Activated CD4-positive, alpha-beta memory T cell treated with anti-CD3 and anti-CD28 coated beads, Interleukin-2, amount 10 ng/mL, durations not matched to agents 7 days and 5 days (primary cell): ENCODE data around the gene PRDX6. TPM values are rescaled to one million over a fixed set of nuclear protein-coding genes. Genes with fewer than 3 reads are reported as not detected.
"Not testable (repeated sequence)": the region's sequence is repeated elsewhere in the genome, so short reads cannot be mapped to it uniquely, and the experiment has no call there.

Experiments
- CTCF ChIA-PET: fragments of 350-600 bp; sonication (Branson Sonifier 250); formaldehyde crosslinking; loops from one replicate; lab custom pipeline; 2021; ENCODE audit warnings: antibody characterized with exemption, inconsistent platforms; lab: Charles Lee
- POLR2A ChIA-PET: fragments of 350-600 bp; sonication (Branson Sonifier 250); formaldehyde crosslinking; loops from one replicate; lab custom pipeline; 2021; ENCODE audit warnings: antibody characterized with exemption; lab: Charles Lee
- DNase-seq: peaks from one replicate; pipeline ENCODE4 v3.0.0-alpha.2; 2020
- H3K27ac Mint-ChIP-seq: one replicate; pipeline ENCODE4 v1.8.0; 2021; ENCODE audit warnings: mild to moderate bottlenecking, mixed read lengths
- H3K27me3 Mint-ChIP-seq: one replicate; pipeline ENCODE4 v1.8.0; 2021; ENCODE audit warnings: mixed read lengths
- H3K36me3 Mint-ChIP-seq: one replicate; pipeline ENCODE4 v1.8.0; 2021; ENCODE audit warnings: low read depth, mixed read lengths
- H3K4me1 Mint-ChIP-seq: one replicate; pipeline ENCODE4 v1.8.0; 2021; ENCODE audit warnings: mixed read lengths
- H3K4me3 Mint-ChIP-seq: one replicate; pipeline ENCODE4 v1.8.0; 2021; ENCODE audit warnings: mild to moderate bottlenecking, mixed read lengths
- H3K9me3 Mint-ChIP-seq: one replicate; pipeline ENCODE4 v1.8.0; 2021; ENCODE audit warnings: mixed read lengths
- total RNA-seq, 2 experiments: library from RNA; stranded (reverse); gene quantifications; one replicate each; pipeline ENCODE4 v1.2.3, GENCODE V29; 2021

PRDX6 gene
- total RNA-seq, 2 experiments from 2014 or later, result 105 to 109 TPM

GRCh38 chr1:173488001-173488400 is 10.9 kb downstream of the PRDX6 start:
- CTCF ChIA-PET, result no interaction called here

GRCh38 chr1:173489149-173489600 is 12.0 kb downstream of the PRDX6 start:
- H3K36me3 Mint-ChIP-seq, result peaks cover 48% of the 10 kb centered on the region
- H3K27ac Mint-ChIP-seq, result no peak overlapping the region
- ChIA-PET CTCF (no interaction called here), POLR2A (interaction anchor here (2.5 kb wide), 1 partner anchor 11 kb away, joined by 9 read pairs; no protein-coding TSS in a partner anchor)
- DNase-seq, result no peak
- H3K4me1 Mint-ChIP-seq, result no peaks in the 10 kb centered on the region
- no peaks in the 10 kb centered on the region for H3K27me3 Mint-ChIP-seq
- no peaks in the 10 kb centered on the region for H3K9me3 Mint-ChIP-seq
- no peak overlapping the region for H3K4me3 Mint-ChIP-seq

More at GRCh38 chr1:173488001-173488400, 10.9 kb downstream of the PRDX6 start:
- POLR2A ChIA-PET, result interaction anchor here (2.5 kb wide), 1 partner anchor 10 kb away, joined by 9 read pairs; no protein-coding TSS in a partner anchor
- H3K9me3 Mint-ChIP-seq, result no peaks in the 10 kb centered on the region
- peaks cover 52% of the 10 kb centered on the region for H3K36me3 Mint-ChIP-seq
- no peaks in the 10 kb centered on the region for H3K4me1 Mint-ChIP-seq
- DNase-seq, result no peak
- no peak overlapping the region for H3K4me3 Mint-ChIP-seq
- no peaks in the 10 kb centered on the region for H3K27me3 Mint-ChIP-seq
- H3K27ac Mint-ChIP-seq, result no peak overlapping the region

- ChIA-PET POLR2A (no interaction called here), CTCF (no interaction called here)
- Mint-ChIP-seq H3K27me3 (no peaks in the 10 kb centered on the region), H3K27ac (no peak overlapping the region), H3K4me3 (no peak overlapping the region), H3K4me1 (no peaks in the 10 kb centered on the region), H3K36me3 (peaks cover 40% of the 10 kb centered on the region), H3K9me3 (no peaks in the 10 kb centered on the region)
- no peak for DNase-seq
Observed at GRCh38 chr1:173489929-173490328, 12.8 kb downstream of the PRDX6 start.

GRCh38 chr1:173491508-173491907 is 14.4 kb downstream of the PRDX6 start:
- ChIA-PET POLR2A (no interaction called here), CTCF (no interaction called here)
- H3K27me3 Mint-ChIP-seq, result no peaks in the 10 kb centered on the region
- no peak overlapping the region for H3K4me3 Mint-ChIP-seq
- DNase-seq, result no peak
- no peaks in the 10 kb centered on the region for H3K9me3 Mint-ChIP-seq
- no peak overlapping the region for H3K27ac Mint-ChIP-seq
- H3K4me1 Mint-ChIP-seq, result no peaks in the 10 kb centered on the region
- H3K36me3 Mint-ChIP-seq, result peaks cover 26% of the 10 kb centered on the region

- peaks cover 12% of the 10 kb centered on the region for H3K36me3 Mint-ChIP-seq
- H3K27ac Mint-ChIP-seq, H3K9me3 Mint-ChIP-seq, DNase-seq, H3K27me3 Mint-ChIP-seq, H3K4me3 Mint-ChIP-seq, CTCF ChIA-PET, POLR2A ChIA-PET, H3K4me1 Mint-ChIP-seq: not testable (repeated sequence)
Observed at GRCh38 chr1:173493125-173493524, 16.0 kb downstream of the PRDX6 start.

GRCh38 chr1:173495609-173496267 is 18.6 kb downstream of the PRDX6 start:
- no peaks in the 10 kb centered on the region for H3K4me1 Mint-ChIP-seq
- H3K36me3 Mint-ChIP-seq, result no peaks in the 10 kb centered on the region
- CTCF ChIA-PET, result interaction anchor here (0.9 kb wide), 1 partner anchor 65 kb away, joined by 3 read pairs; no protein-coding TSS in a partner anchor
- H3K9me3 Mint-ChIP-seq, result no peaks in the 10 kb centered on the region
- H3K27ac Mint-ChIP-seq, result no peak overlapping the region
- DNase-seq, result no peak
- H3K27me3 Mint-ChIP-seq, result no peaks in the 10 kb centered on the region
- no peak overlapping the region for H3K4me3 Mint-ChIP-seq
- POLR2A ChIA-PET, result no interaction called here

- no peak for DNase-seq
- Mint-ChIP-seq H3K9me3 (no peaks in the 10 kb centered on the region), H3K4me3 (no peak overlapping the region), H3K4me1 (no peaks in the 10 kb centered on the region), H3K36me3 (no peaks in the 10 kb centered on the region), H3K27ac (no peak overlapping the region), H3K27me3 (no peaks in the 10 kb centered on the region)
- ChIA-PET POLR2A (no interaction called here), CTCF (interaction anchor here (0.5 to 0.9 kb wide), 2 partner anchors 18 to 66 kb away, joined by 3 to 4 read pairs; no protein-coding TSS in a partner anchor)
Observed at GRCh38 chr1:173496757-173497320, 19.7 kb downstream of the PRDX6 start.

GRCh38 chr1:173499729-173500128 is 22.6 kb downstream of the PRDX6 start:
- no peaks in the 10 kb centered on the region for H3K36me3 Mint-ChIP-seq
- ChIA-PET POLR2A (no interaction called here), CTCF (no interaction called here)
- no peak for DNase-seq
- no peaks in the 10 kb centered on the region for H3K27me3 Mint-ChIP-seq
- no peak overlapping the region for H3K27ac Mint-ChIP-seq
- no peaks in the 10 kb centered on the region for H3K9me3 Mint-ChIP-seq
- no peaks in the 10 kb centered on the region for H3K4me1 Mint-ChIP-seq
- no peak overlapping the region for H3K4me3 Mint-ChIP-seq

GRCh38 chr1:173502104-173502503 is 25.0 kb downstream of the PRDX6 start:
- no peaks in the 10 kb centered on the region for H3K4me1 Mint-ChIP-seq
- no peak for DNase-seq
- POLR2A ChIA-PET, result no interaction called here
- H3K9me3 Mint-ChIP-seq, result no peaks in the 10 kb centered on the region
- no peak overlapping the region for H3K27ac Mint-ChIP-seq
- no peaks in the 10 kb centered on the region for H3K27me3 Mint-ChIP-seq
- H3K36me3 Mint-ChIP-seq, result no peaks in the 10 kb centered on the region
- CTCF ChIA-PET, result no interaction called here
- no peak overlapping the region for H3K4me3 Mint-ChIP-seq

- ChIA-PET CTCF (no interaction called here), POLR2A (no interaction called here)
- DNase-seq, result no peak
- Mint-ChIP-seq H3K9me3 (no peaks in the 10 kb centered on the region), H3K4me1 (no peaks in the 10 kb centered on the region), H3K4me3 (no peak overlapping the region), H3K36me3 (no peaks in the 10 kb centered on the region), H3K27ac (no peak overlapping the region), H3K27me3 (no peaks in the 10 kb centered on the region)
Observed at GRCh38 chr1:173503391-173503790, 26.3 kb downstream of the PRDX6 start.

GRCh38 chr1:173504268-173504667 is 27.1 kb downstream of the PRDX6 start:
- ChIA-PET POLR2A (no interaction called here), CTCF (no interaction called here)
- Mint-ChIP-seq H3K9me3 (no peaks in the 10 kb centered on the region), H3K4me3 (no peak overlapping the region), H3K27me3 (no peaks in the 10 kb centered on the region), H3K4me1 (no peaks in the 10 kb centered on the region), H3K36me3 (no peaks in the 10 kb centered on the region), H3K27ac (no peak overlapping the region)
- DNase-seq, result no peak

GRCh38 chr1:173505391-173505790 is 28.3 kb downstream of the PRDX6 start:
- ChIA-PET CTCF (interaction anchor here (0.9 kb wide), 1 partner anchor 76 kb away, joined by 3 read pairs; no protein-coding TSS in a partner anchor), POLR2A (no interaction called here)
- no peak overlapping the region for H3K27ac Mint-ChIP-seq
- H3K27me3 Mint-ChIP-seq, result no peaks in the 10 kb centered on the region
- DNase-seq, result no peak
- H3K4me1 Mint-ChIP-seq, result no peaks in the 10 kb centered on the region
- H3K9me3 Mint-ChIP-seq, result no peaks in the 10 kb centered on the region
- H3K4me3 Mint-ChIP-seq, result no peak overlapping the region
- H3K36me3 Mint-ChIP-seq, result no peaks in the 10 kb centered on the region

GRCh38 chr1:173506437-173506836 is 29.3 kb downstream of the PRDX6 start:
- no peaks in the 10 kb centered on the region for H3K27me3 Mint-ChIP-seq
- ChIA-PET CTCF (interaction anchor here (0.8 to 1.0 kb wide), 3 partner anchors 15 to 77 kb away, joined by 3 to 4 read pairs (median 4); no protein-coding TSS in a partner anchor), POLR2A (no interaction called here)
- H3K27ac Mint-ChIP-seq, result no peak overlapping the region
- H3K4me1 Mint-ChIP-seq, result no peaks in the 10 kb centered on the region
- no peaks in the 10 kb centered on the region for H3K36me3 Mint-ChIP-seq
- H3K4me3 Mint-ChIP-seq, result no peak overlapping the region
- DNase-seq, result no peak
- no peaks in the 10 kb centered on the region for H3K9me3 Mint-ChIP-seq
